GM12892 (cell line): ENCODE results near the gene OLFML2B.
"Not testable (repeated sequence)": the region's sequence is repeated elsewhere in the genome, so short reads cannot be mapped to it uniquely, and the experiment has no call there.

Source experiments
- DNase-seq: peaks from one replicate; pipeline ENCODE4 v3.0.0; 2011; ENCODE audit not compliant: insufficient read length
- FAIRE-seq: peaks from 2 replicates; lab custom pipeline; 2011; peaks lifted over from hg19 to GRCh38; lab: Jason Lieb, UNC
- POLR2A ChIP-seq: IDR thresholded peaks from 2 replicates; pipeline ENCODE4 v1.6.1; 2011; ENCODE audit warnings: low read depth, low read length, control low read depth
- POLR2AphosphoS5 ChIP-seq: IDR thresholded peaks from 2 replicates; pipeline ENCODE4 v1.6.1; 2011; ENCODE audit warnings: low read depth, low read length, control low read depth
- TAF1 ChIP-seq: IDR thresholded peaks from 2 replicates; pipeline ENCODE4 v1.6.1; 2011; ENCODE audit warnings: low read depth, mild to moderate bottlenecking, control low read depth, low read length, borderline replicate concordance

The OLFML2B gene

GRCh38 chr1:162030759-162031280 lies 7.2 kb upstream of the OLFML2B start:
- DNase-seq (no peak), FAIRE-seq (no peak)
- TF ChIP-seq TAF1: no peak
- TF ChIP-seq POLR2AphosphoS5: no peak
- no peak for TF ChIP-seq POLR2A

- no peak for TF ChIP-seq TAF1
- TF ChIP-seq POLR2AphosphoS5: no peak
- FAIRE-seq: no peak
Measured at GRCh38 chr1:162029157-162029556, 5.5 kb upstream of the OLFML2B start.

GRCh38 chr1:162028726-162029125 lies 5.1 kb upstream of the OLFML2B start:
- FAIRE-seq: no peak
- TF ChIP-seq POLR2AphosphoS5: no peak
- no peak for TF ChIP-seq TAF1
- no peak for TF ChIP-seq POLR2A
- DNase-seq: no peak

More at GRCh38 chr1:162029157-162029556, 5.5 kb upstream of the OLFML2B start:
- no peak for DNase-seq

GRCh38 chr1:162026881-162027280 lies 3.2 kb upstream of the OLFML2B start:
- no peak for TF ChIP-seq TAF1
- DNase-seq (no peak), FAIRE-seq (no peak)

GRCh38 chr1:162025541-162025940 lies 1.9 kb upstream of the OLFML2B start:
- FAIRE-seq: no peak
- no peak for DNase-seq
- TF ChIP-seq POLR2A (no peak), POLR2AphosphoS5 (no peak), TAF1 (no peak)

- DNase-seq (no peak), FAIRE-seq (no peak)
- no peak for TF ChIP-seq POLR2AphosphoS5
- TF ChIP-seq TAF1: no peak
- no peak for TF ChIP-seq POLR2A
Measured at GRCh38 chr1:162023181-162023546, 505 bp downstream of the OLFML2B start.

GRCh38 chr1:162022626-162023025 lies 1.0 kb downstream of the OLFML2B start:
- DNase-seq (no peak), FAIRE-seq (no peak)
- TF ChIP-seq POLR2A (no peak), POLR2AphosphoS5 (no peak), TAF1 (no peak)

- TF ChIP-seq POLR2A: no peak
- no peak for TF ChIP-seq POLR2AphosphoS5
- TF ChIP-seq TAF1: no peak
- FAIRE-seq (no peak), DNase-seq (no peak)
Measured at GRCh38 chr1:162021124-162021523, 2.5 kb downstream of the OLFML2B start.

- DNase-seq: no peak
- no peak for FAIRE-seq
- no peak for TF ChIP-seq TAF1
- TF ChIP-seq POLR2A: no peak
- TF ChIP-seq POLR2AphosphoS5: no peak
Measured at GRCh38 chr1:162020150-162020549, 3.5 kb downstream of the OLFML2B start.

- TF ChIP-seq POLR2AphosphoS5 (no peak), POLR2A (no peak), TAF1 (no peak)
- FAIRE-seq: no peak
- DNase-seq: no peak
Measured at GRCh38 chr1:162019446-162019845, 4.2 kb downstream of the OLFML2B start.

GRCh38 chr1:162019006-162019405 lies 4.7 kb downstream of the OLFML2B start:
- FAIRE-seq (no peak), DNase-seq (no peak)
- no peak for TF ChIP-seq TAF1
- TF ChIP-seq POLR2A: no peak
- TF ChIP-seq POLR2AphosphoS5: no peak

- DNase-seq (no peak), FAIRE-seq (no peak)
- TF ChIP-seq TAF1: no peak
- TF ChIP-seq POLR2AphosphoS5: no peak
Measured at GRCh38 chr1:162018418-162018817, 5.3 kb downstream of the OLFML2B start.

GRCh38 chr1:162017791-162018190 lies 5.9 kb downstream of the OLFML2B start:
- DNase-seq, FAIRE-seq: not testable (repeated sequence)

- DNase-seq (no peak), FAIRE-seq (no peak)
- TF ChIP-seq POLR2A: no peak
- TF ChIP-seq POLR2AphosphoS5: no peak
- no peak for TF ChIP-seq TAF1
Measured at GRCh38 chr1:162016631-162017030, 7.0 kb downstream of the OLFML2B start.
